SW 1271 (cell line): ENCODE results near the gene CMA1.

Source experiments
- DNase-seq, 2 experiments: peaks; one replicate each; lab custom pipeline; 2025; lab: John Stamatoyannopoulos, UW

The CMA1 gene

GRCh38 chr14:24465805-24466204 lies 42.3 kb downstream of the CMA1 start:
- no peak for DNase-seq

- no peak for DNase-seq
These were observed 42.7 kb downstream of the CMA1 start for GRCh38 chr14:24465368-24465767.

- DNase-seq, result no peak
These were observed 43.9 kb downstream of the CMA1 start for GRCh38 chr14:24463884-24464785.

GRCh38 chr14:24463017-24463883 lies 44.8 kb downstream of the CMA1 start:
- DNase-seq, result no peak

- DNase-seq, result no peak
These were observed 46.7 kb downstream of the CMA1 start for GRCh38 chr14:24461336-24461735.

- DNase-seq, result no peak
These were observed 48.7 kb downstream of the CMA1 start for GRCh38 chr14:24459331-24459730.

- DNase-seq, result no peak
These were observed 49.3 kb downstream of the CMA1 start for GRCh38 chr14:24458736-24459135.

GRCh38 chr14:24456980-24457379 lies 51.1 kb downstream of the CMA1 start:
- no peak for DNase-seq
